NCI-H748 (cell line): ENCODE results near the gene SLC35B2.

Source experiments
- DNase-seq: peaks from one replicate; lab custom pipeline; 2025; ENCODE audit not compliant: unreplicated experiment; lab: John Stamatoyannopoulos, UW

The SLC35B2 gene

DNA sequence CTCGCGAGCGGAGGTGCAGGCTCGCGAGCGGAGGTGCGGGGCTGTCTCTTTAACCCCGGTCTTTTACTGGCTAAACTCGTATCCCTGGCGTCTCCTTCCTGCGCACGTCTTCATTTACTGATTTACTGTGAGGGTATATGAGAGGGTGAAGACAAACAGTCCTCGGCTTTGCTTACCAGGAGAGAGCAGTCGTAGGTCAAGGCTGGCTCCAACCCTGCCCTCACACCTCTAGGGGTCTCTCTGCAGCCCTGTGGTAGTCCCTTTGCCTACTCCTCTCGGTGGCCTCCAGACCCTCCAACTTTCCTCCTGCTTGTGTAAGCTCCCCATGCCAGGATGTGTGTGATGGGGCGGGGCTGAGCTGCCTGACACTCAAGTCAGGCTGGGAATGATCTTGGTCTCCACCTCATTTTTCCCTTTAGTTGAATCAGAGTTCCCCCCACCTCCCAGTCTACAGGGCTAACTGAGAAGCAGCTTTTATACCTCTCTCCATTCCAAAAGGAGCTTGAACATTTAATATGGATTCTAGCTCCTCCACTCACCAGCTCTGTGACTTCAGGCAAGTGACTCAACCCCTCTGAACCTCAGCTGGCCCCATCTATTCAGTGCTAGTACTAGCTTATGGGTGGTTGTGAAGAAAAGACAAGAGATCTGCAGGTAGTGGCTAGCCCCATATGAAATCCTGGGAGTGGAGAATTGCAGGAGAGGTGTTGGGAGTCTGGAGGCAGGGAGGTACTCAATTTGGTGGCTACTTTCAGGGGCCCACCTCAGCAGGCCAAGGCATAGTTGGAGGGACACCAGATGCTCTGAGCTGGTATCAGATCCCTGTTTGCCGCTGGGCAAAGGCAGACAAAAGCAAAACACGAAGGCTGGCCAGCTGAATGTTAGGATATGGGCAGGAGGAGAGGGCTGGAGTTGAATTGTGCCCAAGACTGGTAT lies 33.0 kb downstream of the SLC35B2 start:
- DNase-seq = peak; percentile 69

DNA sequence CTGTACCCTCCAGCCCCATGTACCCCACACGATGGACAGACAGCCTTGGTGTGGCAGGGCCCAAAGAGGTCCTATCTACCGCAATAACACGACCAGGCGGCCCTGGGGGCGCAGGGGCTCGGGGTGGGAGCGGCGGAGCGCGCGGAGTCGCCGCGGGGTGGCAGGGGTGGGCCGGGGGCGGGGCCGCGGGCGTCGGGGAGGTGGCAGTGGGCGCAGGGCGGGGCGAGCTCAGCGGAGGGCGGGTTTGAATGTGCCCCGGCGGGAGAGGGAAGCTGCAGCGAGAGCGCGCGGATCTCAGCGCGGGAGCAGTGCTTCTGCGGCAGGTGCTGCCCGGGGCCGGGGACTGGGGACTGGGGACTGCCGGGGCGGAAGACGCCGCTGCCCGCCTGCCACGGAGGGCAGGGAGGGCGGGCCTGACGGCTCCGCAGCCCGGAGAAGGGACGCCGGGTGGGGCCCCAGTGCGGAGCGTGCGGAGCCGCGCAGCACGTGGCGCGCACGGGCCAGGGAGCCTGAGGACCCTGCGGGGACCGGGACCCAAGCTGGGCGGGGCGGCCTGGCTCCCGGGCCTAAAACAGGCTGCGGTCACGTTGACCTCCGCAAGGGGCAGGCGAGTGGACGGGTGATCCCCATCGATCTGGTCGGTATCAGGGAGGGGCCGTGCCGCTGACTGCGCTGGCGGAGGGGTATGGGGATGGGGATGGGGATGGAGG lies 33.9 kb downstream of the SLC35B2 start, which contains the start of gene SLC29A1:
SLC29A1 (plus strand) TSS at position 277 of the 710 bp plus-strand sequence. CDS start 3,719 bp downstream, outside the sequence.
- DNase-seq = peak; percentile 91

DNA sequence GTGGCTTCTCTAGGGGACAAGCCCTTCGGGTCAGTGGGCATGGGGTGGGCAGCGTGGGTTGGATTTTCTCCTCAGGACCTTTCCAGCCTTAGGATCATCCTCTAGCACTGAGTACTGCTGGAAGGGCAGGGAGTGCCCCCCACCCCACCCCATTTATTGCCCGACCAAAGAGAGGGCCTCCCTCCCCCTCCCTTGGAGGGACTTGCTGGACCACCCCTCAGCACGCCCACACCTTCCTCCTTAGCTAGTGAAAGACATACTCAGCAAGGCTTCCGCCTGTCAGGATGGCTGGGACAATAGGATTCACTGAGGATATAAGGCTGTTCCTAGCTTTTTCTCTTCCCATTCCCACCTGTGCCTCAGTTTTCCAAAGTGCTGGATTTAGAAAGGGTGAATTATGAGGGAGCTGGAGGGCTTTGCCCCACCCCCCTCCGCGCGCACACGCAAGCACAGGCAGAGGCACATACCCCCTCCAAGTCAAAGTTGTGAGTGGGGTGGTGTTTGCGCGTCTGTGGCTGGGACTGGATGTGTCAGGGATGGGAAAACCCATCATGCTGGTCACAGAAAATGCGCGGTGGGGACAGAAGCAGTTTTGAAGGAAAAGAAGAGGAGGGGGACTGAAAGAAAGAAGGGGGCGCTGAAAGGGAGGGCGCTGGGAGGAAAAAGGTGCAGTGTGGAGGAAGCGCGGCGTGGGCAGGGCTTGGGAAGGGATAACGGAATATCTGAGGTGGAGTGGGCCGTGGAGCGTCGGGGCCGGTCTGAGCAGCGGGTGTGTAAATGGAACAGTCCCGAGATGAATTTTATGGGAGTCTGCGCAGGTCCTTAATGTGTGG lies 34.6 kb downstream of the SLC35B2 start:
- DNase-seq = no peak

DNA sequence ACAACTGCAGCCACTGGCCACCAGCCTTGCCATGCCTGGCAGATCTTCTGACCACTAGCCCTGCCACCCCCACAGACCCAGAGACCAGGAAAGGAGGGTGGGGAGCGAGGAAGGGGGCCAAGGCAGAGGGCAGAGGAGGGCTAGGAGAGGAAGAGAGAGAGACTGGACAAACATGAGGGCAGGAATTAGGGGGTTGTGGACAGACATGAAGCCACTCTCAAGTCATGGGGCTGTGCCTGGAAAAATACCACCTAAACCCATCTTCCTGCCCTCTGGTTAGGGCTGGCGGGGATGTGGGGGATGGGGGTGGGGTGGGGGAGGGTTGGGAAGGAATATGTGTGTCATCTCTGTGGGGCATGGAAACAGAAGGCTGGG lies 35.4 kb downstream of the SLC35B2 start:
- DNase-seq = no peak

DNA sequence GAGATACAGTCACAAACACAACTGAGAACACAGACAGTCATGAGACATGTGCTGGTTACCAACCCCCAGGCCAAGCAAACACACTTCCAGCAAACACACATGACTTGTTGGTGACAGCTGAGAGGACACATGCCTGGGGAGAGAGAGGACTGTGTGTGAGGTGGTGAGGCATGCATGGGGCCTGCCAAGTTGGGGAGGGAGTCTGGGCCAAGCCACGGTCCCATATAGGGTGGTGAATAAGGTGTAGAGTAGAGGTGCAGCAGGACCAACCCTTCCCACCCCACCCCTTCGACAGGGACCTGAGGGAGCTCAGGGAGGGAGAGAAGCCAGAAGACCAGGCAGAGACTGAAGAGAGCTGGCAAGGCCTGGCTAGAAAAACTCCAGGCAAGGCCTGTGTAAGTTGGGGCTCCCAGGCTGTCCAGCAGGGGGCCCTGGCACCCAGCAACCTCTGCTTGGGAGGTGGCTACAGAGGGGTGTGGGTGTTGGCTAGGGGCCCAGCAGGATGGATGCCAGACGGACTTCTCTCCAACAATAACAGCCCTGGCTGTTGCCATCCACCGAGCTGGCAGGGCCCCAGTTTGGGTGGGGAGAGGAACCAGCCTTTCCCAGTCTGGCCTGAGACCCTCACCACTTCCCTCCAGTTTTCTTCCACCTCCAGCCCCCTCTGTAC lies 35.9 kb downstream of the SLC35B2 start:
- peak; percentile 62 for DNase-seq

DNA sequence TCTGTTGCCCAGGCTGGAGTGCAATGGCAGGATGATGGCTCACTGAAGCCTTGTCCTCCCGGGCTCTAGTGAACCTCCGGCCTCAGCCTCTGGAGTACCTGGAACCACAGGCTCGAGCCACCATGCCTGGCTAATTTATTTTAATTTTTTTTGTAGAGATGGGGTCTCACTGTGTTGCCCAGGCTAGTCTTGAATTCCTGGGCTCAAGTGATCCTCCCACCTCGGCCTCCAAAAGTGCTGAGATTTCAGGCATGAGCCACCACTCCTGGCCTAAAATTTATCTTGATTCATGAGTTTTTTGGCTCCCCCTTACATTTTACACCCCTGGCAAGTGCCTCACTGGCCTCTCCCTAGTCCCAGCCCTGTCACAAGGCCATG lies 36.4 kb downstream of the SLC35B2 start:
- DNase-seq = no peak

DNA sequence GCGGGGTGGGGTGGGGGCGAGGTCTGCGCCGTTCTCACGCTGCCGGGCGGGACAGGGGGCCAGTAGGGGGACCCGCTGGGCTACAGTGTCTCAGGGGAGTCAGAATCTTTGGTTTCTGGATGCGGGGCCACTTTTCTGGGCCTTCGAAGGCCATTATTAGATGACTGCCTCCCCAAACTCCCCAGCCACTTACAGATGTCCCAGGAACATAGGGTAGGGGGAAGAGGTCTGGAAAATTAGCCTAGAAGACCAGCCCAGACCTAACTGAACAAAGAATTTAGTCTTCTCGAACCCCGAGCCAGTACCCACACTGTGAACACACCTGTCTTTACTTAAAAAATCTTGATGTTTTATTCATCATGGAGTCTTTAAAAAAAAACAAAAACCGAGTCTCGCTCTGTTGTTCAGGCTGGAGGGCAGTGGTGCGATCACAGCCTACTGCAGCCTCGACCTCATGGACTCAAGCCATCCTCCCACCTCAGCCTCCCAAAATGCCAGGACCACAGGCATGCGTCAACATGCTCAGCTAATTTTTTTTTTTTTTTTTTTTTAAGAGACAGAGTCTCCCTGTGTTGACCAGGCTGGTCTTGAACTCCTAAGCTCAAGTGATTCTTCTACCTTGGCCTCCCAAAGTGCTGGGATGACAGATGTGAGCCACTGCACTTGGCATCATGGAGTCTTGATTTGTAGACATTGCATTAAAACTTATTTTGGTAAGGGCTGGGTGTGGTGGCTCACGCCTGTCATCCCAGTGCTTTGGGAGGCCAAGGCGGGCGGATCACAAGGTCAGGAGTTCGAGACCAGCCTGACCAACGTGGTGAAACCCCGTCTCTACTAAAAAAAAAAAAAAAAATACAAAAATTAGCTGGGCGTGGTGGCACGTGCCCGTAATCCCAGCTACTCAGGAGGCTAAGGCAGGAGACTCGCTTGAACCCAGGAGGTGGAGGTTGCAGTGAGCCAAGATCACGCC lies 37.2 kb downstream of the SLC35B2 start:
- no peak for DNase-seq

DNA sequence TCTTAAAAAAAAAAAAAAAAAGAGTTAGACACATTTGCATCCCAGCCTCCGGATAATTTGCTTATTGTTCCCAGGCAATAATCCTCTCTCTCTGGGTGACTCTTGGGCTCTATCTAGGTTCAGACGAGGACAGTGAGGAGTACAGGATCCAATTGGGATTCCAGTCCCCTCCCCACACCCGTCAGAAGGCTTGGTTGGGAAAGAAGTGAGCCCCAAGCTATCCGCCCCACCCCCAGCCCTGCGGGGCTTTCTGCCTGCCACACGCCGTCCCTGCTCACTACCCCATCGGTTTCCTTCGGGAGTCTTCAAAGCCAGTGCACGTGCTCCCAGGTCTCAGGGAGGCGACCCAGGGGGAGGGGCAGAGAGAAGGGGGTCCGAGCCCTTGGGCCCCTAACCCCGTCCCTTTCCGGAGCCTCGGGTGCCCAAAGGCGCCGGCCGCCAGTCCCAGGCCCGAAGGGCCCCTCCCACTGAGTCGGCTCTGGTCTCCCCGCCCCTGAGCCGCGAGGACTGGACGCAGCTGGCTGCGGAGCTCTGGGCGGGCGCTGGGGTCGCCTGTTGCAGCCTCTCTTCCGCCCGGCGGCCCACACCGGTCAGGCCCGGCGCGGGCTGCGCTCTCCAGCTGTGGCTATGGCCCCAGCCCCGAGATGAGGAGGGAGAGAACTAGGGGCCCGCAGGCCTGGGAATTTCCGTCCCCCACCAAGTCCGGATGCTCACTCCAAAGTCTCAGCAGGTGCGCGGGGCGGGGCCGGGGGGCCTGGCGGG lies 38.1 kb downstream of the SLC35B2 start:
- peak; percentile 88 for DNase-seq

DNA sequence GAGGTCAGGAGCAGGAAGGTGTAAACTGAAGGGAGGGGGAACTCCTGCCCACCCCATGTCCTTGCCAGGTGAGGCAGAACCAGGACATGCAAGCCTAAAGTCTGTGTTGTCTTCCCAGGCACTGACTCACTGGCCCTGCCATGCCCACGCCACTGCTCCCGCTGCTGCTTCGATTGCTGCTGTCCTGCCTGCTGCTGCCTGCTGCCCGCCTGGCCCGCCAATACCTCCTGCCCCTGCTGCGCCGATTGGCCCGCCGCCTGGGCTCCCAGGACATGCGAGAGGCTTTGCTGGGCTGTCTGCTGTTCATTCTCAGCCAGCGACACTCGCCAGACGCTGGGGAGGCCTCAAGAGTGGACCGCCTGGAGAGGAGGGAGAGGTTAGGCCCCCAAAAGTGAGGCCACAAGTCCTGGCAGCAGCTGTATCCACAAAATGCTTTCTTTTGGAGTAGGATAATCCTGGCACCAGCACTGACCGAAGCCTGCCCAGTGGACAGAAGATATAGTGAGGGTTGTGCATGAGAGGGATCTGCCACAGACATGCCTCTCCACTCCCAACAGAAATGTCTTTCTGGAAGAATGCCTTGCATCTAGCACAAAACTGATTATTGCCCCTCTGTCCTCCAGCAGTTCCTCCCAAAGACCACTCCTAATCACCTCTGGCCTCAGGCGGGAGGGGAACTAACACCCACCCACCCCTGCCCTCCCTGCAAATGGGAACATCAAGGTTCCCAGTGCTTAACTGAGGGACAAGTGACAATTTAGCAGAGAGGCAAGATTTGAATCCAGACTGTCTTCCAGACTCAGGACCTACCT lies 39.8 kb downstream of the SLC35B2 start:
- DNase-seq = no peak

DNA sequence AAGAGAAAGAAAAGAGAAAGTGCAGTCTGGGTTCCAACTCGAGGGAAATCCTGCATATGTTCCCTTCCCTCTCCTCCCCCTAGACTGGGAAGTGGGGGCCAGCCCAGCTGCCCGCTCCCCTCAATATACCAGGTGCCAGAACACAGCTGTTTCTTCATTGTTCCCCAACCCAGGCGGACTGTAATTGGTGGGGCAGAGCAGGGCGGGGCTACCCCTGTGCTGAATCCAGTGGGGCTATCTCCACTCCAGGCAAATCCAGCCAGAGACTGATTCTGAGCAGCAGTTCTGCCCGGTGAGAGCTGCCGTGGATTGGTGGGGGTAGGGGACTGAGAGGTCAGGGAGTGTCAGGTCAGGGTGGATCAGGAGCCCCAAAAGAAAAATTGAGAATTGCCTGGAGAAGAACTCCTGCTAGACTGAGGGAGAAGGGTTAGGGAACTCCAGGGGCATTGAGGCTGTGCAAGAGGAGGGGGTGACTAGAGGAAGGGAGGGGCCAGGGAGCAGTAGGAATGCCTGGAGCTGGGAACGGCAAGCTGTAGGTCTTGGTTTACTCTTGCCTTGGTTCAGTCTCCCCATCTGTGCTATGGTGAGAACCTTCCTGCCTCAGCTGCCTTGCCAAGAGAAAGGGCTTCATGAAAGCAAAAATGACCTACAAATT lies 40.5 kb downstream of the SLC35B2 start, which contains the start of gene MYMX:
MYMX (plus strand) TSS at position 250 of the 655 bp plus-strand sequence. CDS start 546 bp downstream, outside the sequence.
- peak; percentile 58 for DNase-seq

DNA sequence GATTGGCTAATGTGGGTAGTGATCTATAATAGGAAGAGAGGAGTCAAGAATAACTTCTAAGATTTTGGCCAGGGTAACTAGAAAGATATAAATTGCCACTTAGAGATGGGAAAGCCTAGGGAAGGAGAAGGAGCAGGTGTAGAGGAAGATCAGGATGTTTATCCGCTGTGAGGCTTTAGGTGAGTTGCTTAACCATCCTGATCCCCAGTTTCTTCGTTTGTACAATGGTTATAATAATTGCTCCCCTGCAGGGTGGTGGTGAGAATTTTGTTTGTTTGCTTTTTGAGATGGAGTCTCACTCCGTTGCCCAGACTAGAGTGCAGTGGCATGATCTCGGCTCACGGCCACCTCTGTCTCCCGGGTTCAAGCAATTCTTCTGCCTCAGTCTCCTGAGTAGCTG lies 43.0 kb downstream of the SLC35B2 start:
- no peak for DNase-seq

DNA sequence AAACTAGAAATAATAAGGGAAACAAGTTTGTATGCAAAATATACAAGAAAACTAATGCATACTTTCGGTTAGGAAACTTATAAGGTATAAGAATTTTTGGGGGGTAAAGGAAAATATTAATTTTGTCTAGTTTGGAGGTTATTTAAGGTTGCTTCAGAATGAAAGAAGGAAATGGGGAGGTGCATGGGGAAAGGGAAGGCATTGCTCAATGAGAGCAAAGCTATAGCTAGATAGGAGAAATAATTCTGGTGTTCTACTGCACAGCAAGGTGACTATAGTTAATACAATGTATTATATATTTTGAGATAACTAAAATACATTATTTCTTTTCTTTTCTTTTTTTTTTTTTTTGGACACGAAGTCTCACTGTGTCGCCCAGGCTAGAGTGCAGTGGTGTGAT lies 46.0 kb downstream of the SLC35B2 start:
- no peak for DNase-seq

DNA sequence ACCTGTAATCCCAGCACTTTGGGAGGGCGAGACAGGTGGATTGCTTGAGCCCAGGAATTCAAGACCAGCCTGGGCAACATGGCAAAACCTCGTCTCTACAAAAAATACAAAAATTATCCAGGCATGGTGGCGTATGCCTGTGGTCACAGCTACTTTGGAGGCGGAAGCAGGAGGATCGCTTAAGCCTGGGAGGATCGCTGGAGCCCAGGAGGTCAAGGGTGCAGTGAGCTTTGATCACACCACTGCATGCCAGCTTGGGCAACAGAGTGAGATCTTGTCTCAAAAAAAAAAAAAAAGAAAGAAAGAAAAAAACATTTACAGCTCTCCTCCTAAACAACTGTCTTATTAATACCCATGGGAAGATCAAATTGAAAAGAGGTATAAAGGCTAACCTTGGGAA lies 49.4 kb downstream of the SLC35B2 start:
- no peak for DNase-seq
